Rectal smooth muscle tissue (tissue), 1 donor: Measurements from ENCODE around the gene PIM1.

Experiments
- H3K27ac ChIP-seq: one replicate; pipeline ENCODE4 v1.7.0; 2013; ENCODE audit warnings: low read depth, low read length, inconsistent platforms
- H3K27me3 ChIP-seq: one replicate; pipeline ENCODE4 v1.7.0; 2013; ENCODE audit warnings: low read length; ENCODE audit not compliant: control insufficient read depth, insufficient read depth
- H3K36me3 ChIP-seq: one replicate; pipeline ENCODE4 v1.7.0; 2013; ENCODE audit warnings: low read length; ENCODE audit not compliant: control insufficient read depth, insufficient read depth
- H3K4me1 ChIP-seq: one replicate; pipeline ENCODE4 v1.7.0; 2013; ENCODE audit warnings: low read length; ENCODE audit not compliant: control insufficient read depth, insufficient read depth
- H3K4me3 ChIP-seq: one replicate; pipeline ENCODE4 v1.7.0; 2013; ENCODE audit warnings: low read length
- H3K9ac ChIP-seq: one replicate; pipeline ENCODE4 v1.7.0; 2013; ENCODE audit warnings: low read length

PIM1 gene

GRCh38 chr6:37168163-37168758 is 1.7 kb upstream of the PIM1 start:
- Histone ChIP-seq H3K27me3 (no peaks in the 10 kb centered on the region), H3K9ac (no peak overlapping the region), H3K4me3 (no peak overlapping the region), H3K4me1 (peaks cover 7% of the 10 kb centered on the region), H3K27ac (peak overlapping the region; percentile 99), H3K36me3 (peaks cover 10% of the 10 kb centered on the region)

GRCh38 chr6:37168811-37169495 is 999 bp upstream of the PIM1 start:
- Histone ChIP-seq H3K4me1 (peaks cover 11% of the 10 kb centered on the region), H3K9ac (peak overlapping the region; percentile 51), H3K4me3 (peak overlapping the region; percentile 74), H3K27me3 (no peaks in the 10 kb centered on the region), H3K27ac (peak overlapping the region; percentile 99), H3K36me3 (peaks cover 17% of the 10 kb centered on the region)

GRCh38 chr6:37170273-37171200 is 585 bp downstream of the PIM1 start:
- Histone ChIP-seq H3K4me3 (peak overlapping the region; percentile 98), H3K27me3 (no peaks in the 10 kb centered on the region), H3K4me1 (peaks cover 13% of the 10 kb centered on the region), H3K27ac (peak overlapping the region; percentile 99), H3K36me3 (peaks cover 22% of the 10 kb centered on the region), H3K9ac (peak overlapping the region; percentile 88)

- peak overlapping the region; percentile 98 for H3K4me3 ChIP-seq
- peaks cover 13% of the 10 kb centered on the region for H3K4me1 ChIP-seq
- H3K36me3 ChIP-seq: peaks cover 24% of the 10 kb centered on the region
- H3K27ac ChIP-seq: peak overlapping the region; percentile 99
- H3K9ac ChIP-seq: peak overlapping the region; percentile 88
- no peaks in the 10 kb centered on the region for H3K27me3 ChIP-seq
Observed at GRCh38 chr6:37171201-37171969, 1.4 kb downstream of the PIM1 start.

GRCh38 chr6:37171970-37172812 is 2.2 kb downstream of the PIM1 start:
- Histone ChIP-seq H3K4me1 (peaks cover 13% of the 10 kb centered on the region), H3K36me3 (peaks cover 24% of the 10 kb centered on the region), H3K27ac (peak overlapping the region; percentile 99), H3K9ac (peak overlapping the region; percentile 88), H3K4me3 (peak overlapping the region; percentile 98), H3K27me3 (no peaks in the 10 kb centered on the region)

GRCh38 chr6:37172912-37173492 is 3.0 kb downstream of the PIM1 start:
- H3K27me3 ChIP-seq: no peaks in the 10 kb centered on the region
- H3K9ac ChIP-seq: no peak overlapping the region
- H3K36me3 ChIP-seq: peaks cover 24% of the 10 kb centered on the region
- peak overlapping the region; percentile 98 for H3K4me3 ChIP-seq
- peaks cover 13% of the 10 kb centered on the region for H3K4me1 ChIP-seq
- H3K27ac ChIP-seq: no peak overlapping the region

GRCh38 chr6:37173493-37174195 is 3.7 kb downstream of the PIM1 start:
- no peaks in the 10 kb centered on the region for H3K27me3 ChIP-seq
- no peak overlapping the region for H3K9ac ChIP-seq
- no peak overlapping the region for H3K4me3 ChIP-seq
- H3K4me1 ChIP-seq: peaks cover 13% of the 10 kb centered on the region
- peaks cover 24% of the 10 kb centered on the region for H3K36me3 ChIP-seq
- H3K27ac ChIP-seq: no peak overlapping the region

- no peaks in the 10 kb centered on the region for H3K27me3 ChIP-seq
- H3K27ac ChIP-seq: no peak overlapping the region
- peaks cover 24% of the 10 kb centered on the region for H3K36me3 ChIP-seq
- no peak overlapping the region for H3K4me3 ChIP-seq
- peaks cover 13% of the 10 kb centered on the region for H3K4me1 ChIP-seq
- H3K9ac ChIP-seq: no peak overlapping the region
Observed at GRCh38 chr6:37174196-37174514, 4.2 kb downstream of the PIM1 start.

GRCh38 chr6:37174515-37175331 is 4.8 kb downstream of the PIM1 start:
- H3K9ac ChIP-seq: no peak overlapping the region
- H3K36me3 ChIP-seq: peaks cover 24% of the 10 kb centered on the region
- H3K27ac ChIP-seq: no peak overlapping the region
- H3K4me1 ChIP-seq: peaks cover 13% of the 10 kb centered on the region
- H3K4me3 ChIP-seq: no peak overlapping the region
- H3K27me3 ChIP-seq: no peaks in the 10 kb centered on the region
